Measurements from ENCODE around the gene PEX3. TPM values are rescaled to one million over a fixed set of nuclear protein-coding genes. Genes with fewer than 3 reads are reported as not detected.

Gene PEX3
- total RNA-seq, 1 experiment from 2014 or later, result 17.9 TPM

DNA sequence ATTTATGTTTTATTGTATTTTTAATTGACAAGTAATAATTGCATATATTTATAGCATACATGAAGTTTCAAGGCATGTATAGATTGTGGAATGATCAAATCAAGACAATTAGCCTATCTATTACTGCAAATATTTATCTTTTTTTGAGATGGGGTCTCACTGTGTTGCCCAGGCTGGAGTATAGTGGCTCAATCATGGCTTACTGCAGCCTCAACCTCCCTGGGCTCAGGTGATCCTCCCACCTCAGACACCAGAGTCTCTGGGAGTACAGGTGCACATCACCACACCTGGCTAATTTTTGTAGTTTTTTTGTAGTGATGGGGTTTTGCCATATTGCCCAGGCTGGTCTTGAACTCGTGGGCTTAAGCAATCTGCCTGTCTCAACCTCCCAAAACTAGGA, 77.1 kb downstream of the PEX3 start:
- H4K8ac ChIP-seq (replicated peaks; ENCODE audit: insufficient read length, low read depth, low read length), result no peak overlapping the region
- H4K20me1 ChIP-seq (ENCODE audit: control insufficient read depth, insufficient read depth, insufficient read length), result no peaks in the 10 kb centered on the region
- H3K9me3 ChIP-seq (ENCODE audit: control insufficient read depth, low read depth, low read length), result no peaks in the 10 kb centered on the region
- no peak overlapping the region for H3K23ac ChIP-seq (ENCODE audit: insufficient read length, low read depth, low read length)
- H3K9ac ChIP-seq (ENCODE audit: extremely low read depth, insufficient read length, low read length), result no peak overlapping the region
- H3K27me3 ChIP-seq (ENCODE audit: insufficient read depth, low read length), result no peaks in the 10 kb centered on the region
- H4K91ac ChIP-seq (ENCODE audit: insufficient read length, low read depth, low read length), result no peak overlapping the region
- H3K36me3 Mint-ChIP-seq (ENCODE audit: insufficient read depth in 1 of 3, low read depth in 3 of 3), result no peaks in the 10 kb centered on the region
- H2BK120ac ChIP-seq (ENCODE audit: low read depth, low read length, poor library complexity, severe bottlenecking), result no peak overlapping the region
- WGBS (ENCODE audit: extremely low coverage, insufficient read length, low lambda C conversion rate), result no CpG with 5 or more reads among the region's 1 CpG
- no peaks in the 10 kb centered on the region; the same call in 1 of the 2 replicates for H3K27me3 Mint-ChIP-seq (ENCODE audit: low read depth)
- H3K4ac ChIP-seq (ENCODE audit: low read depth, low read length), result no peak overlapping the region
- no peak overlapping the region for H3K27ac Mint-ChIP-seq
- H2AK5ac ChIP-seq (ENCODE audit: insufficient read length, low read length), result no peak overlapping the region
- peaks cover 2 to 6% of the 10 kb centered on the region in 2 experiments; a peak in 3 of 4 replicates for H3K4me1 Mint-ChIP-seq
- no peak overlapping the region for H3T11ph ChIP-seq (ENCODE audit: low read length)
- no peak overlapping the region for H3K4me3 Mint-ChIP-seq
- H3K79me2 ChIP-seq (ENCODE audit: insufficient read depth, low read length), result no peaks in the 10 kb centered on the region
- no peak for DNase-seq
- no peak overlapping the region for H2BK12ac ChIP-seq (ENCODE audit: insufficient read length, low read depth, low read length)
- H2AFZ ChIP-seq (ENCODE audit: low read length), result no peak overlapping the region
- H3K9me3 Mint-ChIP-seq, result no peaks in the 10 kb centered on the region
- H3K27ac ChIP-seq (ENCODE audit: insufficient read length, low read depth, low read length), result no peak overlapping the region
- H3K79me1 ChIP-seq (ENCODE audit: insufficient read depth, low read depth, low read length, poor library complexity, severe bottlenecking), result no peaks in the 10 kb centered on the region
- no peaks in the 10 kb centered on the region for H3K23me2 ChIP-seq (ENCODE audit: insufficient read length, low read depth, low read length, poor library complexity, severe bottlenecking)
- H3K18ac ChIP-seq (ENCODE audit: insufficient read length, low read depth, low read length), result no peak overlapping the region
- H2BK20ac ChIP-seq (ENCODE audit: low read depth, low read length, poor library complexity, severe bottlenecking), result no peak overlapping the region
- no peak overlapping the region for H4K5ac ChIP-seq (ENCODE audit: insufficient read length, low read depth, low read length)
- no peak overlapping the region for H2BK15ac ChIP-seq (ENCODE audit: low read depth, low read length)
- TF ChIP-seq, protein P1, sequence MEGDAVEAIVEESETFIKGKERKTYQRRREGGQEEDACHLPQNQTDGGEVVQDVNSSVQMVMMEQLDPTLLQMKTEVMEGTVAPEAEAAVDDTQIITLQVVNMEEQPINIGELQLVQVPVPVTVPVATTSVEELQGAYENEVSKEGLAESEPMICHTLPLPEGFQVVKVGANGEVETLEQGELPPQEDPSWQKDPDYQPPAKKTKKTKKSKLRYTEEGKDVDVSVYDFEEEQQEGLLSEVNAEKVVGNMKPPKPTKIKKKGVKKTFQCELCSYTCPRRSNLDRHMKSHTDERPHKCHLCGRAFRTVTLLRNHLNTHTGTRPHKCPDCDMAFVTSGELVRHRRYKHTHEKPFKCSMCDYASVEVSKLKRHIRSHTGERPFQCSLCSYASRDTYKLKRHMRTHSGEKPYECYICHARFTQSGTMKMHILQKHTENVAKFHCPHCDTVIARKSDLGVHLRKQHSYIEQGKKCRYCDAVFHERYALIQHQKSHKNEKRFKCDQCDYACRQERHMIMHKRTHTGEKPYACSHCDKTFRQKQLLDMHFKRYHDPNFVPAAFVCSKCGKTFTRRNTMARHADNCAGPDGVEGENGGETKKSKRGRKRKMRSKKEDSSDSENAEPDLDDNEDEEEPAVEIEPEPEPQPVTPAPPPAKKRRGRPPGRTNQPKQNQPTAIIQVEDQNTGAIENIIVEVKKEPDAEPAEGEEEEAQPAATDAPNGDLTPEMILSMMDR (conservative IDR thresholded peaks at IDR 0.05), result no peak
- no peak overlapping the region for H3K4me2 ChIP-seq (ENCODE audit: insufficient read depth, insufficient read length, low read length)
- no peak overlapping the region for H2BK5ac ChIP-seq (ENCODE audit: insufficient read length, low read length)
- no peak overlapping the region for H3K14ac ChIP-seq (ENCODE audit: insufficient read depth, low read length)
- no peaks in the 10 kb centered on the region for H3K4me1 ChIP-seq (ENCODE audit: insufficient read depth, low read length)
- no peak overlapping the region for H3K56ac ChIP-seq (ENCODE audit: insufficient read length, low read depth, low read length)
